Activated CD4-positive, alpha-beta T cell treated with anti-CD3 and anti-CD28 coated beads for 36 hours (primary cell): Measurements from ENCODE around the gene SPECC1. TPM values are rescaled to one million over a fixed set of nuclear protein-coding genes. Genes with fewer than 3 reads are reported as not detected.
A peak's percentile ranks its signal among the peaks of the same experiment; 100 is the strongest.
"Not testable (repeated sequence)": the region's sequence is repeated elsewhere in the genome, so short reads cannot be mapped to it uniquely, and the experiment has no call there.

ENCODE experiments used
- ATAC-seq: fragments of 200-7000 bp; cut with Tn5 transposase; one replicate; pipeline ENCODE4 v1.10.0; 2021; ENCODE audit warnings: mild to moderate bottlenecking, moderate library complexity
- CTCF ChIA-PET: fragments of 350-600 bp; sonication (Branson Sonifier 250); formaldehyde crosslinking; loops from one replicate; lab custom pipeline; 2021; ENCODE audit warnings: antibody characterized with exemption; lab: Charles Lee
- POLR2A ChIA-PET: fragments of 350-600 bp; sonication (Branson Sonifier 250); formaldehyde crosslinking; loops from one replicate; lab custom pipeline; 2021; ENCODE audit warnings: antibody characterized with exemption, inconsistent platforms; lab: Charles Lee
- DNase-seq: peaks from one replicate; pipeline ENCODE4 v3.0.0-alpha.2; 2020
- H3K27ac Mint-ChIP-seq: one replicate; pipeline ENCODE4 v1.8.0; 2021; ENCODE audit warnings: mixed read lengths
- H3K27me3 Mint-ChIP-seq: one replicate; pipeline ENCODE4 v1.8.0; 2021; ENCODE audit warnings: mixed read lengths
- H3K36me3 Mint-ChIP-seq: one replicate; pipeline ENCODE4 v1.8.0; 2021; ENCODE audit warnings: low read depth, mixed read lengths
- H3K4me1 Mint-ChIP-seq: one replicate; pipeline ENCODE4 v1.8.0; 2021; ENCODE audit warnings: mixed read lengths
- H3K4me3 Mint-ChIP-seq: one replicate; pipeline ENCODE4 v1.8.0; 2021; ENCODE audit warnings: mild to moderate bottlenecking, moderate library complexity, mixed read lengths
- H3K9me3 Mint-ChIP-seq: one replicate; pipeline ENCODE4 v1.8.0; 2021; ENCODE audit warnings: low read depth, mixed read lengths
- intact Hi-C, 2 experiments: fragments of 100-400 bp; cut with DNase I in 1 of 2; cut with micrococcal nuclease in 1 of 2; formaldehyde crosslinking; loops; one replicate each; pipeline versions ENCODE4 v1.14.2 to v1.15.1; 2022 to 2024; cut with DNase I, micrococcal nuclease
- total RNA-seq, 2 experiments: library from RNA; stranded (reverse); gene quantifications; one replicate each; pipeline ENCODE4 v1.2.3, GENCODE V29; 2021

SPECC1 gene
- total RNA-seq, 2 experiments from 2014 or later = 6.1 to 10.4 TPM

DNA sequence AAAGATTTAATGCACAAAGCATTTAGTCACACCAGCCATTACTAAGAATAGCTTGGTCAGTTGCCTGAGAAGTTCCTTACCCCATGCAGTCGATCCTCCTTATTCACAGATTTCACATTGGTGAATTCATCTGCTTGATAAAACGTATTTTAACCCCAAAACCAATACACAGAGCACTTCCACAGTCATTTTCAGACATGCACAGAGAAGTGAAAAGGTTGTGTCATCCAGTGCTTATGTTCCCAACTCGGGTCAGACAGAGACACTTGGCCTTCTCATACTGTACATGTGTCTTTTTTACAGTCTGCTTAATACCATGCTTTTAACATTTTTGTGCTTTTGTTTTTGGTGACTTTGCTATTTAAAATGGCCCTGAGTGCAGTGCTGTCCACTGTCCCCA lies 219.7 kb downstream of the SPECC1 start:
- ChIA-PET POLR2A (no interaction called here), CTCF (interaction anchor here (0.8 to 5.0 kb wide), 3 partner anchors 46 to 108 kb away, joined by 3 to 28 read pairs (median 22); no protein-coding TSS in a partner anchor)
- Mint-ChIP-seq H3K36me3 (no peaks in the 10 kb centered on the region), H3K9me3 (no peaks in the 10 kb centered on the region), H3K27ac (peak overlapping the region; percentile 52), H3K27me3 (no peaks in the 10 kb centered on the region), H3K4me3 (no peak overlapping the region), H3K4me1 (peaks cover 42% of the 10 kb centered on the region)
- intact Hi-C loops = loop anchor here in 1 of 2 experiments (10.0 kb wide), 2 partner anchors 234 to 616 kb away; no protein-coding TSS in a partner anchor
- ATAC-seq (peak; percentile 48), DNase-seq (no peak)

DNA sequence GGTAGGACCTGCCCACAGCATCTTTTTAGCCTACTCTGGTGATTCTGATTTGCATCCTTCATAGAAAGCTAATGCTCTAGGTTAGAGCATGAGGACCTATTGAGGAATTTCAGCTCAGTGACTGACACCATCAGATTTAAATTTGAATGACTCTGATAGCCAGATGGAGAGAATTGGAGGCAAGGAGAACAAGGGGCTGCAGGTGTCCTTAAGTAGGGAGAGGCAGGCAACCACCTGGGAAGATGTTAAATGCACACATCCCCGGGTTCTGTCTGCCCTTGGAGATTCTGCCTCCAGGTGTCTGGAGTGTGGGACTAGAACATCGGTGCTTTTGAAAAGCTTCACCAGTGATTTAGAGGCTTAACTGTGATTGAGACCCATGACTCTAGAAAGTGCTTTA lies 221.8 kb downstream of the SPECC1 start:
- no peak for DNase-seq
- intact Hi-C loops = no loop called here
- H3K27ac Mint-ChIP-seq = no peak overlapping the region
- ATAC-seq = no peak
- no peaks in the 10 kb centered on the region for H3K9me3 Mint-ChIP-seq
- ChIA-PET POLR2A (no interaction called here), CTCF (interaction anchor here (1.0 kb wide), 1 partner anchor 87 kb away, joined by 3 read pairs; no protein-coding TSS in a partner anchor)
- no peak overlapping the region for H3K4me3 Mint-ChIP-seq
- H3K4me1 Mint-ChIP-seq = peaks cover 63% of the 10 kb centered on the region
- H3K36me3 Mint-ChIP-seq = no peaks in the 10 kb centered on the region
- no peaks in the 10 kb centered on the region for H3K27me3 Mint-ChIP-seq

DNA sequence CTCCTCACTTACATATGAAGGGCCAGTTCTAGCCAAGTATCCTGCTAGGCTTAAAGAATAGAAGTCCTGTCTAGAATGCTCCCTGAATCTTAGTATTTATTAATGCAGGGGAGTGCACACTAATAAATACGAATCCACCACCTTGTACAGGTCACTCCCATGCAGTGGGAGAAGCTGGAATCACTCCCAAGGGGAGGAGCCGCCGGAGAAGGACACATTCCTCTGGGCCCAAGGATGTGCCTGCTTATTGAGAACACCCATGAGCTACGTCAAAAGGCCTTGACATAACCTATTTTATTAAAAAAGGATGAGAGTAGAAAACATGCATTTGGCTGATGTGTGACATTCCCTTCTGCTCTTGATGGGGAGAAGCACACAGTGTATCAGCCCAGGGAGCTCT lies 223.5 kb downstream of the SPECC1 start:
- Mint-ChIP-seq H3K36me3 (no peaks in the 10 kb centered on the region), H3K9me3 (no peaks in the 10 kb centered on the region), H3K27ac (no peak overlapping the region), H3K4me1 (peaks cover 57% of the 10 kb centered on the region), H3K4me3 (no peak overlapping the region), H3K27me3 (no peaks in the 10 kb centered on the region)
- ChIA-PET POLR2A (no interaction called here), CTCF (interaction anchor here (0.8 to 2.0 kb wide), 4 partner anchors 31 to 88 kb away, joined by 3 to 10 read pairs (median 3); no protein-coding TSS in a partner anchor)
- DNase-seq (no peak), ATAC-seq (no peak)
- intact Hi-C loops = no loop called here

DNA sequence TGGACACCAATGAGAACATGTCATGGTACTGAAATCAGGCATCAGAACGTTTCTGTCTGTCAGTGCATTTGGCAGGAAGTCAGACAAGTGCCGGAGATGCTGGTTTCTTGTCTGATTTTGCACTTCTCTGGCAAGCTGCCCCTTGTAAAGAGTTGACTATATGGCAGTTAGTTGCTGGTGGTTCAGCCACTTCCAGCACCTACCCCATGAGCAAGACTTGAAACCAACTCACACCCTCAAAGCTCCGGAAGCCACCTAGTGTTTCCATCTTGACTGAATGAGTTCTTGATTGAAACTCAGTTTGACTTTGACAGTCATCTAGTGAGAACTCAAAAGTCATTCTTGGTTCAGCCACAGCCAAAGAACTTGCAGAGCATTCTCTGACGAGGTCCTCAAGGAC lies 225.1 kb downstream of the SPECC1 start:
- H3K27me3 Mint-ChIP-seq = no peaks in the 10 kb centered on the region
- H3K27ac Mint-ChIP-seq = peak overlapping the region; percentile 91
- peak overlapping the region; percentile 20 for H3K4me3 Mint-ChIP-seq
- no peaks in the 10 kb centered on the region for H3K9me3 Mint-ChIP-seq
- ATAC-seq (peak; percentile 99), DNase-seq (peak; percentile 85)
- no peaks in the 10 kb centered on the region for H3K36me3 Mint-ChIP-seq
- CTCF ChIA-PET = interaction anchor here (0.9 to 1.4 kb wide), 4 partner anchors 43 to 117 kb away, joined by 3 to 4 read pairs (median 4); no protein-coding TSS in a partner anchor
- H3K4me1 Mint-ChIP-seq = peaks cover 41% of the 10 kb centered on the region
- intact Hi-C loops = loop anchor here (1.0 to 2.0 kb wide), 2 partner anchors 47 to 79 kb away; no protein-coding TSS in a partner anchor
- POLR2A ChIA-PET = no interaction called here

DNA sequence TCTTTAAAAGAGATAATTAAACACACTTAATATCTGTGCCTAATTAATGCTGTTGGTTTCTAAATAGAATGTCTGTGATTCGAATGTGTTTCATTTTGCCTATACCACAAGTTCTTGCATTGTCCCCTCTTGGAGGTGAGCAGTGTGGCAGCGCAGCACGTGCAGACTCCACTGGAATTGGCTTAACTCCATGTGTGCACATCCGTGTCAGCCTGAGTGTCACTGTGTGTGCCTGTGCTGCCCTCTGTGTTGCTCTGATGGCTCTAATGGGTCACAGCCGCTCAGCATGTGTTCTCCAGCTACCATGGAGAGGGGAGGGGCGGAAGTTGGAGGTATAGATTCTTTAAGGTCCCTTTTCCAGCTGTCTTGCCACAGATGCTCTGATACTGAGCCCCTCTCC lies 226.6 kb downstream of the SPECC1 start:
- intact Hi-C loops = loop anchor here (2.0 to 5.0 kb wide), 2 partner anchors 37 to 45 kb away; no protein-coding TSS in a partner anchor

DNA sequence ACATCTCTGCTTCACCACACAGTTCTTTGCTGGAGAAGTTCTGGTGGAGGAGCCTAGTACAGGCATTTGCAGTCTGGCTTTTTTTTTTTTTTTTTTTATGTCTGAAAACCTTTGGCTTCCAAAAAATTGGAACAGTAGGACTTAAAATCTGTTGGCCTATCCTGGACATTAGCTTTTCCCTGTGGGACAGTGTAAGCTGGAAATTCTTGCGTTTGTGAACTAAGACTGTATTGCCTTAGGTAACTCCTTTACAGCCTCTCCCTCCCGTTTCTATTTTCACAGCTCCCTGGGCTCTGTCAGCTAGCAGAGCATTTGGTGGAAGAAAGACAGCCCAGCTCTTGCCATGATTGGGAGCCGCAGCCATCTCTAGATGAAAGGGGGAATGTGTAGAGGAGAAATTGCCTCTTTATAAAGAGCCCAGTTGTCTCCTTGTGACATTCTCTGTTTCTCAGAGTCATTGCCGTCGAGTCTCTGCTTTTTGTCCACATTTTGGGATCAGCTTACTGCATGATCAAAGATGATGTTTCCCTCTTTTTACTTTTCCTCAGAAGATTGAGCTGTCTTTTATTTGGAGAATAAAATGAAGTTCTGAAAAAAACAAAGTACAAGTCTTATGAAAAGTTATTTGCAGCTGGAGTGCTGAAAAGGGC lies 227.5 kb downstream of the SPECC1 start:
- H3K27ac Mint-ChIP-seq = no peak overlapping the region
- ATAC-seq (no peak), DNase-seq (no peak)
- H3K9me3 Mint-ChIP-seq = no peaks in the 10 kb centered on the region
- intact Hi-C loops = loop anchor here in 1 of 2 experiments (5.0 kb wide), 1 partner anchor 36 kb away; no protein-coding TSS in a partner anchor
- ChIA-PET CTCF (interaction anchor here (0.9 to 3.2 kb wide), 4 partner anchors 10 to 48 kb away, joined by 3 to 12 read pairs (median 6); no protein-coding TSS in a partner anchor), POLR2A (interaction anchor here (0.6 kb wide), 1 partner anchor 9 kb away, joined by 3 read pairs; no protein-coding TSS in a partner anchor)
- peaks cover 41% of the 10 kb centered on the region for H3K4me1 Mint-ChIP-seq
- H3K4me3 Mint-ChIP-seq = no peak overlapping the region
- H3K36me3 Mint-ChIP-seq = no peaks in the 10 kb centered on the region
- H3K27me3 Mint-ChIP-seq = no peaks in the 10 kb centered on the region

More for the DNA sequence above, 226.6 kb downstream of the SPECC1 start:
- no peak for ATAC-seq
- no peak for DNase-seq
- Mint-ChIP-seq H3K4me3 (no peak overlapping the region), H3K27me3 (no peaks in the 10 kb centered on the region), H3K27ac (no peak overlapping the region), H3K36me3 (no peaks in the 10 kb centered on the region), H3K4me1 (peaks cover 41% of the 10 kb centered on the region), H3K9me3 (no peaks in the 10 kb centered on the region)
- ChIA-PET POLR2A (no interaction called here), CTCF (interaction anchor here (0.6 to 3.2 kb wide), 4 partner anchors 9 to 78 kb away, joined by 3 to 12 read pairs (median 6); no protein-coding TSS in a partner anchor)

DNA sequence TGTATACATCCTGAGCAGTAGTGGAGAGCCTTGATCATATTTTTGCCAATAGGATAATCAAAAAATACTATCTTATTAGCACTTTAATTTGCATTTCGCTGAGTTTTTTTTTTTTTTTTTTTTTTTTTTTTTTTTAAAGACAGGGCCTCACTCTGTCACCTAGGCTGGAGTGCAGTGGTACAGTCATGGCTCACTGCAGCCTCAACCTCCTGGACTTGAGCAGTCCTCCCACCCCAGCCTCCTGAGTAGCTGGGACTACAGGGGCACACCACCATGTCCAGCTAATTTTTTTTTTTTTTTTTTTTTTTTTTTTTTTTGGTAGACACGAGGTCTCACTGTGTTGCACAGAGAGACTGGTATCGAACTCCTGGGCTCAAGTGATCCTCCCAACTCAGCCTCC lies 230.6 kb downstream of the SPECC1 start:
- CTCF ChIA-PET = interaction anchor here (1.2 kb wide), 1 partner anchor 23 kb away, joined by 3 read pairs; no protein-coding TSS in a partner anchor
- H3K27ac Mint-ChIP-seq, H3K9me3 Mint-ChIP-seq, H3K4me3 Mint-ChIP-seq, H3K36me3 Mint-ChIP-seq, POLR2A ChIA-PET, H3K27me3 Mint-ChIP-seq, ATAC-seq, DNase-seq: not testable (repeated sequence)
- peaks cover 18% of the 10 kb centered on the region for H3K4me1 Mint-ChIP-seq
- intact Hi-C loops = loop anchor here in 1 of 2 experiments (5.0 kb wide), 1 partner anchor 33 kb away; no protein-coding TSS in a partner anchor

DNA sequence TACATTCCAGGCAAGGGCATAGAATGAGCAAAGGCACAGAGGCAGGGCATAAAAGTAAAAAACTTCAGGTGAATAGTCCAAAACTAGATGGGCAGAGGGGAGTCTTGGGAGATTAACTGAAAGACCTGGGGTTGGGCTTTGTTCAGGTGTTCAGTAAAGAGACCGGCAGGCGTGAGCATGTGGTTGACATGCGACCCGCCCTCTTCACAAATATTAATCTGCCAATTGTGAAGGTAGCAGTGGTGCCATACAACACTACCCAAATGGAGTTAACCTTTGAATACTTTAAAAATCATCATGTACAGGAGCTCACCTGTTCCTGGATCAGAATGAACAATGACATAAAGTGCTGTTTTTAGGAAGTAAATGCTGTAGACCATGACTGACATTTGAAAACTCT lies 232.7 kb downstream of the SPECC1 start:
- ChIA-PET POLR2A (no interaction called here), CTCF (no interaction called here)
- intact Hi-C loops = no loop called here
- no peak overlapping the region for H3K4me3 Mint-ChIP-seq
- H3K36me3 Mint-ChIP-seq = no peaks in the 10 kb centered on the region
- no peak for ATAC-seq
- H3K4me1 Mint-ChIP-seq = peaks cover 19% of the 10 kb centered on the region
- no peaks in the 10 kb centered on the region for H3K27me3 Mint-ChIP-seq
- no peak overlapping the region for H3K27ac Mint-ChIP-seq
- DNase-seq = no peak
- no peaks in the 10 kb centered on the region for H3K9me3 Mint-ChIP-seq

DNA sequence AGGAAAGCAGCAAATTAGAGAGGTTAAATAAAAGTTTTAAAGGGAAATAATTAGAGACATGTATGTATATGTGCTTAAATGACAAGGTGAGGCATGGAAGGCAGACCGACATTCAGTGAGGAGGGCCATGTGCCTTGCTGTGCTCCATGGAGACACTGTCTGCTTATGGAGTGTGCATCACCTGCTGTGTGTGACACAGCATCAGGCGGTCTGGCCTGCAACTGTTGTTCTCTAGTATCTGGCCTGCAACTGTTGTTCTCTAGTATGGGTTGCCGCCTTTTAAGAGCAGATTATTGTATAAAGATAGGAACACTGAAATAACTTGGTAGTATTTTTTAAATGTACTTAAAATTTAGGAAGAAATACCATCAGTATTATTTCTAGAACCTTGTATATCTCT lies 233.1 kb downstream of the SPECC1 start:
- Mint-ChIP-seq H3K27me3 (no peaks in the 10 kb centered on the region), H3K4me1 (peaks cover 22% of the 10 kb centered on the region), H3K27ac (no peak overlapping the region), H3K9me3 (no peaks in the 10 kb centered on the region), H3K4me3 (no peak overlapping the region), H3K36me3 (no peaks in the 10 kb centered on the region)
- intact Hi-C loops = no loop called here
- POLR2A ChIA-PET = no interaction called here
- no peak for DNase-seq
- ATAC-seq = no peak
- CTCF ChIA-PET = no interaction called here

DNA sequence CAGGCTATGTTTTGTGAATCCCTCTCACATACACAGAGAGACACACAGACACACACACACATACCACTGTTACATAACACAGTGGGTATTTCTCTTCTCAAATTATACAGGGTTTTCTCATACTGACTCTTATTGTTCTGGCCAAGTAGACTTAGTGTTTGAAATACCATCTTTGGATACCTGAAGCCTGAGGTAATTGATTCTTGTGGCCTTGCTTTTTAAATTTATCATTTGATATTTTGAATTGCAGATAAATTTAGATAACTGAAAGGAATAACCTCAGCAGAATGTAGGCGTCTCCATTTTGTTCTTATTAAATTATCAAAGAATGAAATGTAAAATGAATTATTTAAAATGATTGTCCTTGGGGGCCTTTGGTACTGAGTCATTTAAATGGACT lies 234.4 kb downstream of the SPECC1 start:
- Mint-ChIP-seq H3K9me3 (no peaks in the 10 kb centered on the region), H3K36me3 (no peaks in the 10 kb centered on the region), H3K27me3 (no peaks in the 10 kb centered on the region), H3K4me3 (no peak overlapping the region), H3K27ac (no peak overlapping the region), H3K4me1 (peaks cover 28% of the 10 kb centered on the region)
- intact Hi-C loops = no loop called here
- DNase-seq (no peak), ATAC-seq (no peak)
- CTCF ChIA-PET = no interaction called here
- POLR2A ChIA-PET = no interaction called here

DNA sequence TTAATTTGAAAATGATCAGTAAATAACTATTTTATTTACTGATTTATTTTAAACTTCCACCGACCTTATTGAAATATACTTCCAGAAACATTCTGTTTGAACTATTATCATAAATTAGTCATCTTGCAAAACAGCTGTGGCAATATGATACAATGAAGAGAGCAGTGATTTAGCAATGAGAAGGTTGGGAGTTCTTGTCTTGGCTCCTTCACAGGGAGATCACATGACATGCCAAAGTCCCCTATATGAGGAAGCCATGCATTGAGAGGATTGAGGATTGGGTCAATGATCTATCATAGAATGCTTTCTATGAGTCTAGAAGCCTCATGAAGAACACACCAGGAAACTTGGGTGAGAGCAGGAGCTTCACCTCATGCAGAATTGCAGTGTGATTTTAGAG lies 235.5 kb downstream of the SPECC1 start:
- Mint-ChIP-seq H3K36me3 (no peaks in the 10 kb centered on the region), H3K4me1 (peaks cover 30% of the 10 kb centered on the region), H3K4me3 (no peak overlapping the region), H3K27me3 (no peaks in the 10 kb centered on the region), H3K9me3 (no peaks in the 10 kb centered on the region), H3K27ac (no peak overlapping the region)
- no peak for DNase-seq
- ChIA-PET POLR2A (no interaction called here), CTCF (interaction anchor here (1.1 to 1.4 kb wide), 2 partner anchors 9 to 82 kb away, joined by 4 to 6 read pairs; no protein-coding TSS in a partner anchor)
- intact Hi-C loops = no loop called here
- ATAC-seq = no peak
